Measurements from ENCODE around the gene PSMF1. TPM values are rescaled to one million over a fixed set of nuclear protein-coding genes. Genes with fewer than 3 reads are reported as not detected.
A peak's percentile ranks its signal among the peaks of the same experiment; 100 is the strongest.

PSMF1 gene
- total RNA-seq (100 to 1,000 TPM; 105 to 181 (median 129) TPM), polyA plus RNA-seq (10 to 100 TPM; 22.4 to 89.5 TPM)
- long read RNA-seq, donor 1, full-length matches to known transcripts: 111 of 131 reads
- long read RNA-seq, donor 1, partial matches to known transcripts: 4 of 131 reads
- long read RNA-seq, donor 1, other reads (novel, unspliced or antisense): 16 of 131 reads
- long read RNA-seq, donor 2, full-length matches to known transcripts: 147 of 179 reads
- long read RNA-seq, donor 2, partial matches to known transcripts: 13 of 179 reads
- long read RNA-seq, donor 2, other reads (novel, unspliced or antisense): 19 of 179 reads
- long read RNA-seq, donor 3, full-length matches to known transcripts: 214 of 249 reads
- long read RNA-seq, donor 3, partial matches to known transcripts: 5 of 249 reads
- long read RNA-seq, donor 3, other reads (novel, unspliced or antisense): 30 of 249 reads

DNA sequence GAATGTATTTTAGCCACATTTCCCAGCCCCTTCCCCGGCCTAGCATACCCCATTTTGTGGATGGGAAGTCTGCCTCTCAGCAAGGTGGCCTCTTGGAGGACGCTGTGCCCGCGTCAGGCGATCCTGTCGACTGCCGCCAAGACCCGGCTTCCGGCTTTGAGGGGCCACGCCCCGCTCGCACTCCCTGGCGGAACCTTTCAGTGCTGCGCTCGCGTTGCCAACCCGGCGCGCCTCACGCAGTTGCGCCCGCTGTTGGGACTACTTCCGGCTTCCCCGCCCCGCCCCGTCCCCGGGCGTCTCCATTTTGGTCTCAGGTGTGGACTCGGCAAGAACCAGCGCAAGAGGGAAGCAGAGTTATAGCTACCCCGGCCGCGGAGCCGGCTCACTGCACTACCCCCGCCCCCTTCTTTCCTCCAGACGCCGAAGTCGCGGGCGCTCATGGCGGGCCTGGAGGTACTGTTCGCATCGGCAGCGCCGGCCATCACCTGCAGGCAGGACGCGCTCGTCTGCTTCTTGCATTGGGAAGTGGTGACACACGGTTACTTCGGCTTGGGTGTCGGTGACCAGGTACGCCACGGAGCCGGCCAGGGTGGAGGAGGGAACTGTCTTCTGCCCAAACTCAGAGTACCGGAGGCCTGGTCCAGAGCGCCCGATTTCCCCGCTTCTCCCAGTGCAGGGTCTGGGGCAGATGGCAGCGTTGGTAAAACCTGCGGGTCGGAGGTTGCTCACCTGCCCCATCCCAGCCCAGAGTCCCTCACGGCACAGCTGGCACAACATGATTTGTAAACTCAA lies at the start of gene PSMF1:
Gene PSMF1 (plus strand): TSS at position 267 of the 792 bp plus-strand sequence. CDS start 172 bp downstream, at position 439.
- Histone ChIP-seq H3K27ac (peak within 1 kb of the TSS in 9 of 10 donors; percentile 64 to 91 (median 85)), H3K27me3 (no peaks in the 10 kb centered on the region), H3K9me3 (no peaks in the 10 kb centered on the region), H3K4me1 (peaks cover 15 to 56% (median 50%) of the 10 kb centered on the region in 9 donors), H3K4me3 (peak within 1 kb of the TSS; percentile 72 to 100 (median 92)), H3K36me3 (peaks cover 0 to 26% (median 0%) of the 10 kb centered on the region in 9 donors)
- intact Hi-C loops (cut with DNase I): loop anchor here in 4 of 10 donors (2.0 to 10.0 kb wide), 4 partner anchors 96 to 349 kb away; partner anchors contain the start of genes NSFL1C (in 2 of the 4) and FAM110A (in 1 of the 4)
- DNase-seq (peak; percentile 93 to 95), ATAC-seq (peak; percentile 98 to 99 (median 99))
- TF ChIP-seq CTCF (IDR thresholded peaks at IDR 0.05): peak in 6 of 9 donors; percentile 10 to 34 (median 24)
- 0% methylated on average over 62 of the region's 62 CpGs for WGBS, 2 donors

DNA sequence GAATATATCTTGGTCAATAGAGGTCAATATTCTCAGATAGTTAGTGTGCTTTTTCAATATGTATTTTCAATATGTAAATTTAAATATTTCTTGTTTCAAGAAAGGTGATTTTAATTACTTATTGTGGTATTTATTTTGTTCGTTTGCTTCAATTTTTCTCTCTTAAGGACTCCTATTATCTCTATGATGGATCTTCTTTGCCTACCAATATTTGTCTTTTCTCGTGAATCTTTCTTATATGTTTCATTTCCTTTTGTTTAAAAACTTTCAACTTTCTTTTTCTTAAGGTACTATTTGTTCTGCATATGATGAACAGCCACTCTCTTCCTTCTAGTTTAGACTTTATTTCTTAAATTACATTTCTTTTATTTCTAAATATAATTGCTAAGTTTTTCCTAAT lies 46.1 kb upstream of the PSMF1 start:
- no peak for TF ChIP-seq CTCF (IDR thresholded peaks at IDR 0.05)
- peaks cover 0 to 21% (median 0%) of the 10 kb centered on the region in 11 donors for H3K9me3 ChIP-seq
- ATAC-seq (no peak), DNase-seq (no peak)
- no peaks in the 10 kb centered on the region for H3K27me3 ChIP-seq
- no peaks in the 10 kb centered on the region for H3K36me3 ChIP-seq
- no peaks in the 10 kb centered on the region for H3K4me1 ChIP-seq
- H3K4me3 ChIP-seq: no peak overlapping the region
- H3K27ac ChIP-seq: no peak overlapping the region
- intact Hi-C loops (cut with DNase I): no loop called here
- 79 to 84% methylated on average over 2 of the region's 2 CpGs for WGBS, 2 donors

DNA sequence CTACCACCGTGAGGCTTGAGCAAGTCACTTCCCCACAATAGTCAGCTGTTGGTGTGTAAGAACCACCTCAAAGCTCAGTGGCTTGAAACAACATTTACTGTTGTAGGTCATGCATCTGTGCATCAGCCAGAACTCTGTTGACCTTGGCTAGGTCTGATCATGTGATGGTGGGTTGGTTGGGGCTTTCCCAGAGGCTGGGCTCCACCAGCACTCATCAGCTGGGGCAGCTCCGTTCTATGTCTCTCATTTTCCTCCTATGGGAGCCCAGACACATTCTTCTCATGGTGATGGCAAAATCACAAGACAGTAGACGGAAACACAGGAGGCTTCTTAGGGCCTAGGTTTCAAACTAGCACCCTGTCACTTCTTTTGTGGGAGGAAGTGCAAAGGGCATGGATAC lies 42.8 kb upstream of the PSMF1 start:
- H3K9me3 ChIP-seq: peaks cover 0 to 17% (median 0%) of the 10 kb centered on the region in 11 donors
- ATAC-seq: no peak
- DNase-seq: no peak
- H3K4me3 ChIP-seq: no peak overlapping the region
- no peaks in the 10 kb centered on the region for H3K27me3 ChIP-seq
- no peak for TF ChIP-seq CTCF (IDR thresholded peaks at IDR 0.05)
- intact Hi-C loops (cut with DNase I): no loop called here
- no peak overlapping the region for H3K27ac ChIP-seq
- no peaks in the 10 kb centered on the region for H3K4me1 ChIP-seq
- H3K36me3 ChIP-seq: no peaks in the 10 kb centered on the region
- WGBS, 2 donors: 82 to 90% methylated on average over 3 of the region's 3 CpGs

- TF ChIP-seq CTCF (IDR thresholded peaks at IDR 0.05): no peak
- Histone ChIP-seq H3K27me3 (no peaks in the 10 kb centered on the region), H3K4me3 (no peak overlapping the region), H3K9me3 (peaks cover 0 to 12% (median 0%) of the 10 kb centered on the region in 11 donors), H3K4me1 (no peaks in the 10 kb centered on the region), H3K36me3 (no peaks in the 10 kb centered on the region), H3K27ac (no peak overlapping the region)
- WGBS, 2 donors: 90 to 92% methylated on average over 4 of the region's 4 CpGs
- DNase-seq (no peak), ATAC-seq (no peak)
- intact Hi-C loops (cut with DNase I): no loop called here
Observed at GRCh38 chr20:1081891-1082290, 36.5 kb upstream of the PSMF1 start.
